HG03432 (cell line): ENCODE results near the gene CEACAM6.
"Not testable (repeated sequence)": the region's sequence is repeated elsewhere in the genome, so short reads cannot be mapped to it uniquely, and the experiment has no call there.

Experiments used
- ATAC-seq: cut with Tn5 transposase; IDR thresholded peaks from one replicate; pipeline ENCODE4 v1.9.1; 2021; ENCODE audit warnings: mild to moderate bottlenecking, moderate library complexity; ENCODE audit not compliant: unreplicated experiment

The CEACAM6 gene

DNA sequence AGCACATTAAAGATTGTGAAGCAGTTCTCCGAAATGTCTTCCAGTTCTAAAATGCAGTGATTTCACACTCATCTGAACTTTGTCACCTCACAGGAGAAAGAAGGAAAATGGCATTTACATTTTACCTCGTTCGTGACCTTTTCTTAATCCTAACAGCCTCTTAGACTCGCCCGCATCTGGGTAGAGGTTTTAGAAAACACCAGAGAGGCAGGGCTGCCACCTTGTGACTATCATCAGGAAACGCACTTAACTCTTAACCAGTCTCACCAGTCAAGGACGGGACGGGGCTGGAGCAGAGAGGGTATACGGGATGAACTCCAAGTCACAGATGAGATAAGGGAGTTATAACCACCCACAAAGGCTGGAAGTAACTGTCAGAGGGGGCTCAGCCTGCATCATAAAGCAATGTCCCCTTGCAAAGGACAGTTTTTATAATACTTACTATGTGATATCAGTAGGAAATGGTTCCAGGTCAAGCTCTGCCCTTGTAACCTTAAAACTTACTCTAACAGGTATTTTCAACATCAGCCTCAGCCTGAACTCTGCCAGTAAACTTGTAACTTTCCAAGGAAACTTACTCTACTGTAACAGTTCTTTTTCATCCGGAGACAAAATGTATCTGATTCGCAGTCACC, 8.6 kb upstream of the CEACAM6 start:
- ATAC-seq, result no peak

DNA sequence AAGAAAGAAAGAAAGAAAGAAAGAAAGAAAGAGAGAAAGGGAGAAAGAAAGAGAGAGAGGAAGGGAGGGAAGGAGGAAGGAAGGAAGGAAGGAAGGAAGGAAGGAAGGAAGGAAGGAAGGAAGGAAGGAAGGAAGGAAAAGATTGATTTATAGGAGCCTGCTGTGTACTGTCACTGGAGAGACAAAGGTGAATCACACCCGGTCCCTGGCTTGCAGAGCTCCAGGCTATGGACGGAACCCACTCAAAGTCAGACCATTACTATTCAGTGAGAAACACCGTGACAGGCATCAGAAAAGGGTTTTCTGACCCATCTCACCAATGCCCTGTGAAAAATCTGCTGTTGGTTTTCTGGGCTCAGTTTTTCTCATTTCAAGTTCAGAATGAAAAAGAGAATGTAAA, 7.3 kb upstream of the CEACAM6 start:
- no peak for ATAC-seq

DNA sequence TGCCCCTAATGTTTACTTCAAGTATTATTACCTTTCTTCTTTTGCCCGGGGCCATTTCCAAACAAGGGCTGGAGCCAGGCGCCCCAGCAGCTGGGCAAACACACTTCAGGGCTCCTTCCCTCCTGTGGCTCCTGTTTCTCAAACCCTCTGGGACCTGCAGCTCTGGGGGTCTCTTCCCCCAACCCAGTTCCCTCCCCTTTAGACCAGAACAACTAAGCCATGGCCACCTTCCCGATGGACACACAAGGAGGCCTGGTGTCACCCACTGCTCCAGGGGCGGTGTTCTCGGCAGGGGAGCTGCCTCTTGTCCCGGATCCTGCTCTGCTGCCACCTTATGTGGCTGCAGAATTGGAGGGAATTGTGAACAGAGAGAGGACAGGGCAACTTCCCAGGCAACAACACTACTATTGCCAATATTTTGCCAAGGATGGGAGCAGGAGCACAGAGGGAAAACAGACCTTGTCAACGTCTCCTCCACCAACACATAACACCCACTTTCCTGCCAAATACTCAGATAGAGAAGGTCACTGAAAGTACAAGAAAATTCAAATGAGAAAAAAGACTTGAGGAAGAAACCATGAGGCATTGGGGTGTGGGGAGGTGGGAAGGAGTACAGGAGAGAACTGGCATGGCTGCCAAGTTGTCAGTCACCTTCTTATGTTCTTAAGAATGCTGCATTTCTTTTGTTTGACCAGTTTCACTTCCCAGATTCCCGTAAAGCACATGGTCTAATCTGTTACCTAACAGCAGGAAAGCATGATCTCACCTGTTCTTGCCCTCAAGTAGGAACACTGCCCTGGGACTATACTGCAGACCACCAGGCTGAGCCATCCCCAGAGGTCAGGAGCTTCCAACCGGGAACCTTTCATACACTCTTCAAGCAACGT, 4.8 kb upstream of the CEACAM6 start:
- ATAC-seq, result not testable (repeated sequence)

DNA sequence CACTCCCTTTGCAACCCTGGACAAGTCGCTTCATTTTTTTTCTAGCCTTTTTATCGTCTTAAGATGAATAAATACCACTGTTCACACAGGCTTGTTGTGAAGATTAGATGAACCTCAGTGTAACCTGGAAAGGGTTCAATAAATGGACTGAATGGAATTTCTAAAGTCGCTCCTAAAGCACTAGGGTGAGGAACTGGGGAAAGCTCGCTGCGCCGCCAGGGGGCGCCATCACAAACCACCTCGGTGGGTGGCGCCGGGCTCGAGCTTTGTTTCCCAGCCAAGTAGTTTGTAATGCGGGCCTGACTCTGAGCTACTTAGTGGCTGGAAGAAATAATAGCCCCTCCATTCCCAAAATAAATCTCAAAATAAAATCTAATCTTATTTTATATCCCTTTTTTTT, 2.2 kb upstream of the CEACAM6 start:
- no peak for ATAC-seq

DNA sequence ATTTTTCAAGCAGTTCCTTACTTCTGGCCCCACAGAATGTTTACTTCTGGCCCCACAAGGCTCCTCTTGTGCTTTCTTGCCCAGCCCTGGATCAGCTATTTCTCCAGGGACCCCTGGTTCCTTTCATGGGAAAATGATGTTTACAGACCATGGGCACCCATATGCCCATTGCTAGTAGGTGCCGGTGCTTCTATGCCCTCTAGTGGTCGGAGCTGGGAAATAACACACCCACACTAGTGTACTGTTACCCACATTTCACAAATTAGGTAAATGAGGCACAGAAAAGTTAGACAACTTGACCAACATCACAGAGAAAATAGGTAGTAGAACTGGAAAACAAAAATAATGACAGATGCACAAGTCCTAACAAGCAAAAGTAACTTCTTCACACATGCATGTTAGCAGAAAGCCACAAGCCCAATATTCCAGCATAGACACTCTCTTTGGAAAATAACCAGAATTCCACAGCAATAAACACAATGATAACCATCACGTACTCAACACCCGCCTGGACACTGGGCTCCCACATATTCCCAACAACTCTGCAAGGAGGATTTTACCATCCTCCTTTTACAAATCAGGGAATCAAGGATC, 1.3 kb upstream of the CEACAM6 start:
- ATAC-seq, result no peak

DNA sequence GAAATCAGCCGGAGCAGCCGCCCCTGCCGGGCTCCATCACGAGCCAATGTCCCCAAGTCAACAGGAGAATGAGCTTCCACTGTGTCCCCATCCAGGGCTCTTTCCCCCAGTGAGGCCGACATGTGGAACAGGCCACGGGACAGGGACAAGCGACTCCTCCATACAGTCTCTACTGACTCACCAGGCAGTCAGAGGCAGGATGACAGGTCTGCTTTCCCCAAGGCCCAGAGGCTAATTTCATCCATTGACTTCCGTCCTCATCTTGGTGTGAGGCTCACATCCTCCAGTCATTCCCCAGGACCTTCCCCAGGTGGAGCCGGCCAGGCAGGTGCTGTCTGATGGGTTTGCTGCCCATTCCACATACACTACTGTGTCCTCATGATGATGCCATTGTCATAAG, 3.5 kb downstream of the CEACAM6 start:
- no peak for ATAC-seq

DNA sequence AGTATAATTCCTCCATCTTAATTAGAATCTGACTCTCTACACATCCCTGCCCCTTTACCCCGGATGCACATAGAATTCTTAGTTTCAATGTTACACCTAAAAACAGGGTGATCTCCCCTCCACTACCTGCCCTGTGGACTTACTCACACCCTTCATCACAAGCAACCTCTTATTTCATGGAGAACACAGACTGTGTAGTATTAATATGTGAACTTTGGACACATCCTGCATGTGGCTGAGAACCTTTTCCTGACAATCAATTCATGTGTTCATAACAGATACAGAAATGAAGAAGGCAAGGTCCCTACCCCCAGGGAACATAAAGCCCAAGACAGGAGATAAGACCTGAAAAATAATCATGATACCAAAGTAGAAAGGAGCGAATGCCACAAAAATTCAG, 11.8 kb downstream of the CEACAM6 start:
- no peak for ATAC-seq

DNA sequence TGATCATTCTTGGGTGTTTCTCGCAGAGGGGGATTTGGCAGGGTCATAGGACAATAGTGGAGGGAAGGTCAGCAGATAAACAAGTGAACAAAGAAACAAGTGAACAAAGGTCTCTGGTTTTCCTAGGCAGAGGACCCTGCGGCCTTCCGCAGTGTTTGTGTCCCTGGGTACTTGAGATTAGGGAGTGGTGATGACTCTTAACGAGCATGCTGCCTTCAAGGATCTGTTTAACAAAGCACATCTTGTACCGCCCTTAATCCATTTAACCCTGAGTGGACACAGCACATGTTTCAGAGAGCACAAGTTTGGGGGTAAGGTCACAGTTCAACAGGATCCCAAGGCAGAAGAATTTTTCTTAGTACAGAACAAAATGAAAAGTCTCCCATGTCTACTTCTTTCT, 12.8 kb downstream of the CEACAM6 start:
- not testable (repeated sequence) for ATAC-seq

DNA sequence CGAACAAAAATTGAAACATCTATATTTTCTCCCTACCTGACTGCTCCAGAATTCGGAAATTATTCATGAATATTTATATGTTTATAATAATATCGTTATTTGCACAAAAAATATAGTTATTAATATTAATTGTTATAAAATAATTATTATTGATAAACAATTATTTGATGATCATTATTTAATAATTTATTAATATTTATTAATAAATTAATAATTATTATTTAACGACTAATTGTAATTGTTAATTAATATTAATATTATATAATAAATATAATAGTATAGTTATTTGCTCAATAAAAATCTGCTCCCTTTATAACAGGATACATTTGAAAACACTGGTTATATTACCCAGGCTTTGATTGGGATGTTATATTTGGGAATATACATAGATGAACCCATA, 14.3 kb downstream of the CEACAM6 start:
- no peak for ATAC-seq

DNA sequence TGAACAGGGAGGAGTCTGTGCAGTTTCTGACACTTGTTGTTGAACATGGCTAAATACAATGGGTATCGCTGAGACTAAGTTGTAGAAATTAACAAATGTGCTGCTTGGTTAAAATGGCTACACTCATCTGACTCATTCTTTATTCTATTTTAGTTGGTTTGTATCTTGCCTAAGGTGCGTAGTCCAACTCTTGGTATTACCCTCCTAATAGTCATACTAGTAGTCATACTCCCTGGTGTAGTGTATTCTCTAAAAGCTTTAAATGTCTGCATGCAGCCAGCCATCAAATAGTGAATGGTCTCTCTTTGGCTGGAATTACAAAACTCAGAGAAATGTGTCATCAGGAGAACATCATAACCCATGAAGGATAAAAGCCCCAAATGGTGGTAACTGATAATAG, 16.1 kb downstream of the CEACAM6 start:
- no peak for ATAC-seq

DNA sequence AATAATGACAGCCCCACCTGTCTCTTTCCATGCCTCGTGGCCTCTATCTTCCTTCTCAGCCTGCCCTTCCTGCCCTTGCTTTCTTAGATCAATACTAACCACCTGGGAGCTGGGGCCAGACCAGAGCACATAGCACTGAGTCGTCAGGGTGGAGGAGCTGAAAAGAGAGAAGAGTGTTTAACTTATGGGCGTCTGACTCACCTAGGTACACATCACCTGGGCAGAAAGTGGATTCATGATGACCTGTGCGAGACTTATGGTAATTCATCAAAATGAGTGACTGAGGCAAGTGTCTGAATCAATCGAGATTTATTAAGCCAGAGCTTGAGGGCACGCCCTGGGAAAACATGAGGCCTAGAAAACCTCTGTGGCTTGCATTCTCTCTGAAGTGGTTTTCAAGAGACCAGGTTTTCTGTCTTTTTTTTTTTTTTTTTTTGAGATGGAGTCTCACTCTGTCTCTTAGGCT, 19.2 kb downstream of the CEACAM6 start:
- ATAC-seq, result no peak

DNA sequence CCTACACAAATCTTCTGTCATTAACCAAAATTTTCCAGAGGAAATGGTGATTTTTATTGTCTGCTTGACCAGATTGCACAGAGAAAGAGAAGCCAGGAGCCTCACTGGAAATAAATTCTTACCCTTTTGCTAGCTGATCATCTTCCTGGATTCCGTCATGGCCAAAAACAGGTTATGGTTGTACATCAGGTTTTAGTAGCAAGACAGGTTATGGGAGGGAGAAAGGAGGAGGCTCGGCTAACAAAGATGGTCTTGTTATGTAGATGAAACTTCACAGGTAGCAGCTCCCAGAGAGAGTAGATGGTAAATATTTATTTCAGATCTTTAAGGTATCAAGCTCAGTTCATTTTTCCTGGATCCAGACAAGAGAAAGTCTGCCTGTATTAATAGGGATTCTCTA, 21.4 kb downstream of the CEACAM6 start:
- no peak for ATAC-seq

DNA sequence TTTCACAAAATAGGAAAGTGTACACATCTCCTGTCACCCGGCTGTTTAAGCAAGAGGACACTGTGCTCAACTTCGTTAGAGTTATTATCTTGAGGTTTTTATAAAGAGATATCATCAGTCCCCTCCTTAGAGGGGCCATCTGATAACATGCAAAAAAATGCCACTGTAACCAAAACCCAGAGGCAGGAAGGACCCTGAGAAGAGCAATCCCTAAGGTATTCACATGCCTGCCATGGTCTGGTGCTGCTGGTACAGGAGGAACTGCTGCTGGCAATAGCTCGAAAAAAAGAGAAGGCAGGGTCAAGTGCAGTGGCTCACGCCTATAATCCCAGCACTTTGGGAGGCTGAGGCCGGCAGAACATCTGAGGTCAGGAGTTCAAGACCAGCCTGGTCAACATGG, 28.3 kb downstream of the CEACAM6 start:
- ATAC-seq, result no peak

DNA sequence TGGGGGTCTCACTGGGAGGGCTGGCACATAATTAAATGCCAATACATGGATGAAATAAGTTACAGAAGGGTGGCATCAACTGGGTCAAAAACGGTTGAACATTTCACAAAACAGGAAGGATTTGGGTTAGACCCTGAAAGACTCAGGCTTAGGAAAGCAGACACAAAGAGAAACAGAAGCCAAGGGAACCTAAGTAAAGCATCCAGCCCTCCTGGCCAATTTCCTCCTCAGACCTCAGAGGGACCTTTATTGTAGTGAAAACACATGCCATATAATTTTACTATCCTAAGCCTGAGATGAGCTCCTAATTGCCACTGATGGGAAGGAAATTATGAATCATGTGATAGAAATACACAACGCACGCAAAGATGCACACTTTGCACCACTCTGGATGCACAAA, 29.0 kb downstream of the CEACAM6 start:
- no peak for ATAC-seq

DNA sequence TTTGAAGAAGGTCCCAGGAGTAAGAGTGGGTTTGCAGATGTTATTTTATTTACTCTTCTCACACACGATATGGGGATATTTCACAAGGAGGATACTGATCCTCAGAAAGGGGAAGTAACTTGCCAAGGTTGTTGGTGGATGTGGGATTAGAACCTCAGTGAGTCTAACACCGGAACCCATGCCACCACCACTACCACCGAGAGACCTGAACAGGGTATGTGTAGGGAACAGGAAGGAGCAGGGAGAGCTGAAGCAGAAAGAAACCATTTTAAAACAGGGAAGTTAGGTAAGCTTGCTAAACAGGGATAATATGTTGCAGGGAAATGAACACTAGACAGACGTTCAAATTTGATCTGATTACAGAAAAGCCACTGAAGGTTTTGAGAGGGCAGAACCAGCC, 29.4 kb downstream of the CEACAM6 start:
- no peak for ATAC-seq

DNA sequence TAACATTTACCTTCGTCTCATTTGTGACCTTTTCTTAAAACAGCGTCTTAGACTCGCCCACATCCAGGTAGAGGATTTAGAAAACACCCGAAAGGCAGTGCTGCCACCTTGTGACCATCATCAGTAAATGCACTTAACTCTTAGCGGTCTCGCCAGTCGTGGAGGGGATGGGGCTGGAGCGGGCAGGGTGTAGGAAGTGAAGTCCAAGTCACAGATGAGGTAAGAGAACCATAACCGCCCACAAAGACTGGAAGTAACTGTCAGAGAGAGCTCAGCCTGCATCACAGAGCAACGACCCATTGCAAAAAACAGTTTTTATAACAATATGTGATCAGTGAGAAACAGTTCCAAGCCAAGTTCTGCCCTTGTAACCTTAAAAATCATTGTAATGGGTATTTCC, 30.3 kb downstream of the CEACAM6 start:
- peak; percentile 44 for ATAC-seq

DNA sequence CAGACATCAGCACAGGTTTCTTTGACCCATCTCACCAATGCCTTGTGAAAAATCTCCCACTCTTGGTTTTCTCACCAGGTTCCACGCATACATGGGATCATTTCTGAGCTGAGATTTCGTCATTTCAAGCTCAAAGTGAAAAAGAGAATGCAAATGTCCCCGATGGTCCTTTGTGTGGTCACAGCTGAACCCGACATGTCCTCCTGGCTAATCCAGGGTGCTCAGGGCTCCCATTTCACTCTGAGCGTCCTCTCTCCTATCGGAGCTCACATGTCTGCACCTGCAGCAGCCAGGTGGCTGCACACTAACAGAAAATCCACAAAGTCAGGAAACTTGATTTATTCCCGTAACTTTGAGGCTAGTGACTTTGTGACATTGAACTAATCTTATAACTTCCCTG, 31.7 kb downstream of the CEACAM6 start:
- ATAC-seq, result no peak

DNA sequence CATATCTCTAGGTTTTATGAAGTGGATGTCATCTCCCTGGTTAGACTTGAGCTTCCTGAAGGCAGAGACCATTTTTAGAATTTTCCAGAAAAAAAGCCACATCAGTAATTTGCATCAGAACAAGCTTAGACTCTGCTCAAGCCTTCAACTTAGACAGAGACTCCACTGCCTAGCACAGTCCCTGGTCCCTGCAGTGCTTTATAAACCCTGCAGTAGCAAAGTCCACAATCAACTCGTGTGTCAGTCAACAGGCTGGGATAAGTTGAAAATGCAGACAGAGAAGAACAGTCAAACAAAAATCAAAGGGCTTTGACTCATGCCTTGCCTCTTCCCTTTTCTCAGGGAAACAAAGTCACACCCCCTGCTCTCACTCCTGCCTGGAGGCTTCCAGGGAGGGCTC, 33.2 kb downstream of the CEACAM6 start:
- not testable (repeated sequence) for ATAC-seq

DNA sequence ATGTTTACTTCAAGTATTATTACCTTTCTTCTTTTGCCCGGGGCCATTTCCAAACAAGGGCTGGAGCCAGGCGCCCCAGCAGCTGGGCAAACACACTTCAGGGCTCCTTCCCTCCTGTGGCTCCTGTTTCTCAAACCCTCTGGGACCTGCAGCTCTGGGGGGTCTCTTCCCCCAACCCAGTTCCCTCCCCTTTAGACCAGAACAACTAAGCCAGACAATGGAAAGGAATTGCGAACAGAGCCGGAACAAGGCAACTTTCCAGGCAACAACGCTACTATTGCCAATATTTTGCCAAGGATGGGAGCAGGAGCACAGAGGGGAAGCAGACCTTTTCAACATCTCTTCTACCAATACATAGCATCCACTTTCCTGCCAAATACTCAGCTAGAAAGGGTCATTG, 33.7 kb downstream of the CEACAM6 start:
- not testable (repeated sequence) for ATAC-seq

DNA sequence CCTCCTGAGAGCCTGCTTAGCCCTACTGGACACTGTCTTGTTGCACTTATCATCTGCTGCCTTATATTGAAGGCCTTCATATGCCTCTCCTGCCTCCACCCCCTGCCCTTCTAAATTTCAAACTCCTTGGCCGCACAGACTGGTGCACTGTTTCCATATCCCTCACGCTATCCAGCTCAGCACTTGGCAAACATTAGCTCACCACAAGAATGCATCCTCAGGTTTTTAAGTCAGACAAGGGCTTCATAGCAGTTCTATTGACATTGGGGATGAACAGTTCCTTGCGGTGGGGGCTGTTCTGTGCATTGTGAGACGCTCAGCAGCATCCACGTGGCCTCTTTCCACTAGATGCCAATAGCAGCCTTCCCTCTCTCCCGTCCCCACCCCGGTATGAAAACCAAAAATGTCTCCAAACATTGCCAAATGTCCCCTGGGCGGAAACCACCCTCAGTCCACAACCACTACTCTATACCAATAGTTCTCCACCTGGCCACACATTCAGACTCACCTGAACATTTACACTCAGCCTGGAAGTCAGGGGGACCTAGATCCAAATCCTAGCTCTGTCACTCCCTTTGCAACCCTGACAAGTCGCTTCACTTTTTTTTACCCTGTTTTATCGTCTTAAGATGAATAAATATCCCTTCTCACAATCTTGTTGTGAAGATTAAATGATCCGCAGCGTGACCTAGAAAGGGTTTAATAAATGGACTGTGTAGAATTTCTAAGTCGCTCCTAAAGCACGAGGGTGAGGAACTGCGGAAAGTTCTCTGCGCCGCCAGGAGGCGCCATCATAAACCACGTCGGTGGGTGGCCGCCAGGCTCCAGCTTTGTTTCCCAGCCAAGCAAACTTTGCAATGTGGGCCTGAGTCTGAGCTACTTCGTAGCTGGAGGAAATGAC, 37.4 kb downstream of the CEACAM6 start:
- no peak for ATAC-seq

DNA sequence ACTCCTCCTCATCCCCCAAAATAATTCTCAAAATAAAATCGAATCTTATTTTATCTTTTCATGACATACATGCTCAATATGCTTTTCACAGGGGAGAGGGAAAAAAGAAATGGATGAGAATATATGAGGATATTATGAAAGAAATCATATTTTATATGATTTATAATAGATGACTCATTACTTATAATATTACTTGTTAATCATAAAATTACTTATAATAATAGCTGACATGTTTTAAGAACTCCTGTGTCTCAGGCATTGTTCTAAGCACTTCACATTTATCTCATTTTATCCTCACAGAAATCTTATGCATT, 38.0 kb downstream of the CEACAM6 start:
- no peak for ATAC-seq
